Right lobe of liver (tissue), 6 donors: ENCODE data around the gene ATP7B. TPM values are rescaled to one million over a fixed set of nuclear protein-coding genes. Genes with fewer than 3 reads are reported as not detected.
A peak's percentile ranks its signal among the peaks of the same experiment; 100 is the strongest.

Experiments
- ATAC-seq, 4 donors: fragments of 200-7000 bp; cut with Tn5 transposase; one replicate each; pipeline ENCODE4 v1.9.1; 2020; ENCODE audit warnings: mild to moderate bottlenecking in 4 of 4, moderate library complexity in 4 of 4
- DNase-seq, 3 donors: peaks; one replicate each; pipeline ENCODE4 v3.0.0-alpha.2; 2020
- H3K27ac ChIP-seq, 3 donors: fragments of 200-600 bp; one replicate each; pipeline ENCODE4 v1.8.0; 2022
- H3K27me3 ChIP-seq, 2 donors: fragments of 200-600 bp; one replicate each; pipeline ENCODE4 v1.8.0; 2022
- H3K36me3 ChIP-seq, 4 donors: fragments of 200-600 bp; sonication (generic) in 1 of 4; one replicate each; pipeline versions ENCODE4 v1.5.1 to v1.8.0; 2017 to 2022; ENCODE audit warnings: control low read depth in 1 of 4
- H3K4me1 ChIP-seq, 4 donors: fragments of 200-600 bp; sonication (generic) in 1 of 4; one replicate each; pipeline versions ENCODE4 v1.5.1 to v1.8.0; 2017 to 2022; ENCODE audit warnings: control low read depth in 1 of 4
- H3K4me3 ChIP-seq, 3 donors: fragments of 200-600 bp; one replicate each; pipeline ENCODE4 v1.8.0; 2022
- H3K9me3 ChIP-seq, 4 donors: fragments of 200-600 bp; sonication (generic) in 1 of 4; one replicate each; pipeline versions ENCODE4 v1.5.1 to v1.8.0; 2017 to 2022; ENCODE audit warnings: control low read depth in 1 of 4
- POLR2A ChIP-seq: fragments of 450-650 bp; IDR thresholded peaks from one replicate; pipeline ENCODE4 v1.6.1; 2017; ENCODE audit warnings: antibody characterized with exemption, mild to moderate bottlenecking
- WGBS: methylation state at CpG from one replicate; pipeline ENCODE4 v1.1.6; 2018; ENCODE audit warnings: low coverage, low lambda C conversion rate; ENCODE audit not compliant: insufficient coverage; ENCODE audit errors: missing lambda C conversion rate; 5-methylcytosine and 5-hydroxymethylcytosine counted together
- intact Hi-C, 2 donors: fragments of 100-400 bp; cut with DNase I; formaldehyde crosslinking; loops; one replicate each; pipeline versions ENCODE4 v1.11.2 to v1.14.1; 2022
- total RNA-seq, 6 experiments: library from RNA; depleted of rRNA in 2 of 6; stranded (reverse); fragments of >200 nt in 2 of 6; fragmentation: NEBNext Ultra II Directional in 3 of 6; extraction: Animal tissue kit (Norgen Biotek cat#: 25700) in 3 of 6; gene quantifications; one replicate each; pipeline versions ENCODE4 v1.1.0 to v1.2.4, GENCODE V29; 2016 to 2023
- TF ChIP-seq, protein P1 (sequence below), 4 donors: fragments of 200-600 bp in 3 of 4; fragments of 450-650 bp in 1 of 4; IDR thresholded peaks; one replicate each; pipeline versions ENCODE4 v1.5.1 to v1.8.0; 2016 to 2022; ENCODE audit warnings: antibody characterized with exemption in 4 of 4, mild to moderate bottlenecking in 2 of 4
- donor health status: DM: no; HTN: yes; CAD: no.
- donor health status: DM: no; HTN: no; CAD: no.
- donor health status: DM: no; HTN: no; CAD: no.
- donor health status: DM: no; HTN: yes; CAD: no.
- donor health status: DM: no; HTN: yes; CAD: no.

Gene ATP7B
- total RNA-seq, 6 experiments from 2014 or later, result 17.1 to 27.6 (median 21.6) TPM

DNA sequence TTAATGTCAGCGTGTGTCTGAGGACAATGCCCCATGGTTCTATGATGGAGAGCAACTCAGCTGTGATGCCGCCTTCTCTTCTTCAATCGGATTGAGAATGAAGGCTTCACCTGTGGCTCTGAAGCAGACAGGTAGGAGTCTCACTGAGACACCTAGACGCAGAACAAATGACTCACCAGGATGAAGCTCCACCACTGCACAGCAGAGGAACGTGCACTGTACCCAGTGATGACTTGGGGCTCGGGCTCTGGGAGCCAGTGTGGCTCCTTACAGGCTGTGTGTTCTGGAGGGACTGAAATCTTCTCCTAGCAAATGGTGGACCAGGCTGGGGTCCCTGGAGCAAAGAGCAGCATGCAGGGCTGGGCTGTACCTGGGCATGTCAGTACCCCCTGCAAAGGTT, 105.5 kb downstream of the ATP7B start:
- DNase-seq (no peak), ATAC-seq (no peak)
- TF ChIP-seq, protein P1, sequence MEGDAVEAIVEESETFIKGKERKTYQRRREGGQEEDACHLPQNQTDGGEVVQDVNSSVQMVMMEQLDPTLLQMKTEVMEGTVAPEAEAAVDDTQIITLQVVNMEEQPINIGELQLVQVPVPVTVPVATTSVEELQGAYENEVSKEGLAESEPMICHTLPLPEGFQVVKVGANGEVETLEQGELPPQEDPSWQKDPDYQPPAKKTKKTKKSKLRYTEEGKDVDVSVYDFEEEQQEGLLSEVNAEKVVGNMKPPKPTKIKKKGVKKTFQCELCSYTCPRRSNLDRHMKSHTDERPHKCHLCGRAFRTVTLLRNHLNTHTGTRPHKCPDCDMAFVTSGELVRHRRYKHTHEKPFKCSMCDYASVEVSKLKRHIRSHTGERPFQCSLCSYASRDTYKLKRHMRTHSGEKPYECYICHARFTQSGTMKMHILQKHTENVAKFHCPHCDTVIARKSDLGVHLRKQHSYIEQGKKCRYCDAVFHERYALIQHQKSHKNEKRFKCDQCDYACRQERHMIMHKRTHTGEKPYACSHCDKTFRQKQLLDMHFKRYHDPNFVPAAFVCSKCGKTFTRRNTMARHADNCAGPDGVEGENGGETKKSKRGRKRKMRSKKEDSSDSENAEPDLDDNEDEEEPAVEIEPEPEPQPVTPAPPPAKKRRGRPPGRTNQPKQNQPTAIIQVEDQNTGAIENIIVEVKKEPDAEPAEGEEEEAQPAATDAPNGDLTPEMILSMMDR (IDR thresholded peaks at IDR 0.05), result no peak
- TF ChIP-seq POLR2A, result no peak
- Histone ChIP-seq H3K9me3 (no peaks in the 10 kb centered on the region), H3K27me3 (no peaks in the 10 kb centered on the region), H3K36me3 (peaks cover 0 to 2% (median 0%) of the 10 kb centered on the region in 4 donors), H3K27ac (no peak overlapping the region), H3K4me1 (peaks cover 0 to 17% (median 8%) of the 10 kb centered on the region in 4 donors), H3K4me3 (no peak overlapping the region)
- 96% methylated on average over 2 of the region's 6 CpGs for WGBS
- intact Hi-C loops, result no loop called here

DNA sequence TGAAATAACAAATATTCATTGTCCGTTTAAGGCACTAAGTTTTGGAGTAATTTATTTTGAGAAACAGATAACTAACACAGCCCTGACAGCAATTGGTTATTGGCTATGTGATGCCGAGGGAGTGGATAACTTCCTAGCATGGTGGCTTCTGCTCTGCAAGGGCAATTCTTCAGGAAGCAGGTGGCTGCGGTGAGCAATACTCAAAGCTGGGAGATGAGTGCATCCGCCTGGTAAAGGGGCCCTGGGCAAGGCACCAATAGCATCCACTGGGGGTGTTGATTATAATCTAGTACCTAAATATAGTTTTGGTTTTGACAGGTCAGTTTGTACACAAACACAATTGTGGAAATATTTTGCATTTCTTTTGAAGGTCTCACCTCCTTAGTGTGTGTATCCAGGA, 108.5 kb downstream of the ATP7B start:
- TF ChIP-seq POLR2A, result no peak
- TF ChIP-seq, protein P1 (IDR thresholded peaks at IDR 0.05), result no peak
- 63% methylated on average over 2 of the region's 4 CpGs for WGBS
- Histone ChIP-seq H3K4me1 (peaks cover 0 to 17% (median 8%) of the 10 kb centered on the region in 4 donors), H3K9me3 (no peaks in the 10 kb centered on the region), H3K27ac (no peak overlapping the region), H3K27me3 (no peaks in the 10 kb centered on the region), H3K36me3 (peaks cover 0 to 2% (median 0%) of the 10 kb centered on the region in 4 donors), H3K4me3 (no peak overlapping the region)
- no peak for ATAC-seq
- no peak for DNase-seq
- intact Hi-C loops, result no loop called here

DNA sequence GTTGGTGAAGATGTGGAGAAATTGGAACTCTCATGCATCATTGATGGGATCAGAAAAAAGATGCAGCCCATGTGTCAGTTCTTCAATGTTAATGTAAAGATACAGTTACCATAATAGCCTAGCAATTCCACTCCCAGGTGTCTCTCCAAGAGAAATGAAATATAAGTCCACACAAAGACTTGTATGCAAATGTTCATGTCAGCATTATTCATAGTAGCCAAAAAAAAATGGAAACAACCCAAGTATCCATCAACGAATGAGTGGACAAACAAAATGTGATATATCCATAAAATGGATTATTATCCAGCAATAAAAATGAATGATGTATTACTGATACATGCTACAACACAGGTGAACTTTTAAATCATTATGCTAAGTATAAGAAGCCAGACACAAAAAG, 110.8 kb downstream of the ATP7B start:
- Histone ChIP-seq H3K4me1 (no peaks in the 10 kb centered on the region), H3K27me3 (no peaks in the 10 kb centered on the region), H3K27ac (no peak overlapping the region), H3K4me3 (no peak overlapping the region), H3K9me3 (no peaks in the 10 kb centered on the region), H3K36me3 (peaks cover 0 to 2% (median 0%) of the 10 kb centered on the region in 4 donors)
- ATAC-seq (no peak), DNase-seq (no peak)
- no CpG with 5 or more reads among the region's 1 CpG for WGBS
- intact Hi-C loops, result no loop called here
- TF ChIP-seq, protein P1 (IDR thresholded peaks at IDR 0.05), result no peak
- no peak for TF ChIP-seq POLR2A

DNA sequence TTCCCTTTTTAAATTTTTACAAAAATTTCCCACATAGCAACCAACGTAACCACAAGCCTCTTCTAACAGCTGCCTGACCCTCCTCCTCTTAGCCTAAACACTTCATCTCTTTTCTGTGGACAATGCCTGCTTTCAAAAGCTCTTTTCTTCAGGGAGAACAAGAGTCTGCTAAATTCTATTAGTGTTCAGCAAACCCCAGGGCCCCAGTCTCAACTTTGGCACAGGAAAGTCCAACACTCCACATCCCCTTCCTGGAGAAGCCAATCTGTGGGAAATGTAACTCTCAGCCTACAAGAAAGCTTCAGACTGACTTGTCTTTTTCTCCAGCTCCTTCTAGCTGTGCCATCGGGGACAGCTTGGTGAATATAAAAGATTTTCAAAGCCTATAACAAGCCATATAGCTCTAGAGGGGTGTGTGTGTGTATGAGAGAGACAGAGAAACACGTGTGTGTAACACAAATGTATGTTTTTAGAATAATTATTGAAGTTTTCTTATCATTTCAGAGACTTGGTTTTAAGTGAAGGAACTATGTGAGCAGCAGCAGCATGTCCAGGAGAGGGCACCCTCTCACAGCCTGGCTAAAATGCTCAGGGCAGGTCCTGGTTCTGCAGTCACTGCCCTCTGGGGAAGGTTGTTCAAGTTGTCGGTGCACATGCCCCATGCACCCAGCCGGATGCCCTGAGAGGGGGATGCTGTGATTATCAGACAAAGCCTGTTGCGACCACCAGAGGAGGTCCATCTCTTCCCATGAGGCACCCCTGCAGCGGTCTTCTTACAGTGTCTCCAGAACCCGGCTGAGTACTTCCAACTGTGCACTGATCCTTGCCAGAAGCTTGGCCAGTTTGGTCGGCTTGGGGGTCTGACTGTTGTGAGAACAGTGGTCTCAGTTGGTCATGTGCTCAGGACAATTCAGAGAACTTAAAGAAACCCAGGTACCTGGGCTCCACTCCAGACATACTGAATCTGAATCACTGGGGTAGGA, 115.1 kb downstream of the ATP7B start:
- Histone ChIP-seq H3K4me3 (no peak overlapping the region), H3K4me1 (no peaks in the 10 kb centered on the region), H3K36me3 (no peaks in the 10 kb centered on the region), H3K9me3 (no peaks in the 10 kb centered on the region), H3K27me3 (no peaks in the 10 kb centered on the region), H3K27ac (no peak overlapping the region)
- WGBS, result 21% methylated on average over 5 of the region's 9 CpGs
- peak in 2 of 3 donors; percentile 47 to 62 for DNase-seq
- no peak for TF ChIP-seq POLR2A
- TF ChIP-seq, protein P1 (IDR thresholded peaks at IDR 0.05), result peak; percentile 51 to 73 (median 71)
- ATAC-seq, result peak; percentile 86 to 94 (median 92)
- intact Hi-C loops, result loop anchor here in 1 of 2 donors (10.0 kb wide), 1 partner anchor 229 kb away; the partner anchor contains the start of gene NEK5
